ENCODE measurements around the gene TIMP3. TPM values are rescaled to one million over a fixed set of nuclear protein-coding genes. Genes with fewer than 3 reads are reported as not detected.

Gene TIMP3
- total RNA-seq, 4 donors from 2014 or later, result 68.1 to 381 (median 202) TPM

DNA sequence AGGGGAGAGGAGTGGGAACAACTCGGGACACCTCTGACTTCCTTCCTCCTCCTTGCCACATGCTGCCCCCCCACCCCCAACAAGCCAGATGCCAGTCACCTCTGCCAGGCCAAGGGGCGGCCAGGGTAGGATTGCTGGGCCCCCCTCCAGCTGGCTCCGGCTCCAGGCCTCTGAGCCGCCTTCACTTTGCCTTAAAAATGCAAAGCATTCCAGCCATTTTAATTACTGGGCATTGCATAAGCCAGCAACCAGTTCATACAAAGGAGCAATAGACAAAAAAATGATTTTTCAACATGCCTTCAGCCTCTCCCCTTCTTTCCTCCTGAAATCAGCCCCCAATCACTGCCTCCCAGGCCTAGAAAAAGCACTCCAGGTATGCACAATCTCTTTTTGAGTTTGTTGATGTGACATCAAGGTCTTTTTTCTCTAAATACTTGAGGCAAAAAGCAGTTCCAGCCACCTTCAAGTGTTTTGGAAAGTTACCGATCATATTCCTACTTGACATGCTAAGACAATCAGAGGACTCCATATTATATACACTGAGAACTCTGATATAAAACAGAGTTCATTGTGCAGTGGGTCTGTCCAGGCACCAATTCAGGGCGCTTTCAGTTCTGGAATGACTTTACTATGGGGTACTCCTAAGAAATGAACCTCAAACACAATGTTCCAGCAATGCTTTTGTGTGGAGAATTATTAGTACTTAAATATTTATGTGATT, 12.4 kb upstream of the TIMP3 start:
- WGBS, 2 donors, result 51% methylated on average over 6 of the region's 6 CpGs
- DNase-seq (ENCODE audit: low spot score in 2 of 2), result no peak

DNA sequence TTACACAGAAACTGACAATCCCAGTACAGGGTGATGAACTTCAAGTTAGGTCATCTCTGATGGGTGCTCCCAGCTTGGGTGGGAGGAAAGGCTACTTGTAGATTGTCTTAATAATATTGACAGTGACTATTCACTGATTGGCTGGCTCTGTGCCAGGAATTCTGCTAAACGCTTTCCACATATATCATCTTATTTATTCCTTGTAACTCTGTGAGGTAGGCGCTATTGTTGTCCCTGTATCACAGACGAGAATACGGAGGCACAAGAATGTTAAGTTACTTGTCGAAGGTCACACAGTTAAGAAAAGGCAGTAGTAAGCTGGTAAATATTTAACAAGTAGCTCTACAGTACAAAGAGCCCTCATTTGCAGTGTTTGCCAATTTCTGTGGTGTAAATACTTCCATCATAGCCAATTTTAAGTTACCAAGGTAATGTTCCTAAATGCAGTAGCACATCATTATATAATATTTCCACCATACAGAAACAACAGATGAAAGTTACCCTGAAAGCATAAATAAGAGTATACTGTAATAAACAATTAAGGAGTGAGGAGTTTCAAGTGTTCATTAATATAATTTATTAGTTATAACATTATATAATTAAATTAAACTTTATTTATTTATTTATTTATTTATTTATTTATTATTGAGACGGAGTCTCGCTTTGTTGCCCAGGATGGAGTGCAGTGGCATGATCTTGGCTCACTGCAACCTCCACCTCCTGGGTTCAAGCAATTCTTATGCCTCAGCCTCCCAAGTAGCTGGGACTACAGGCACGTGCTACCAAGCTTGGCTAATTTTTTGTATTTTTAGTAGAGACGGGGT, 11.5 kb upstream of the TIMP3 start:
- DNase-seq (ENCODE audit: low spot score in 2 of 2), result no peak
- 90 to 92% methylated on average over 9 of the region's 9 CpGs for WGBS, 2 donors
- intact Hi-C loops (cut with DNase I; ENCODE audit: low total_unique reads), result loop anchor here (10.0 kb wide), 1 partner anchor 125 kb away; no protein-coding TSS in a partner anchor
- H3K4me3 ChIP-seq (ENCODE audit: low read depth, poor library complexity, severe bottlenecking), result no peak overlapping the region
- TF ChIP-seq, protein P1, sequence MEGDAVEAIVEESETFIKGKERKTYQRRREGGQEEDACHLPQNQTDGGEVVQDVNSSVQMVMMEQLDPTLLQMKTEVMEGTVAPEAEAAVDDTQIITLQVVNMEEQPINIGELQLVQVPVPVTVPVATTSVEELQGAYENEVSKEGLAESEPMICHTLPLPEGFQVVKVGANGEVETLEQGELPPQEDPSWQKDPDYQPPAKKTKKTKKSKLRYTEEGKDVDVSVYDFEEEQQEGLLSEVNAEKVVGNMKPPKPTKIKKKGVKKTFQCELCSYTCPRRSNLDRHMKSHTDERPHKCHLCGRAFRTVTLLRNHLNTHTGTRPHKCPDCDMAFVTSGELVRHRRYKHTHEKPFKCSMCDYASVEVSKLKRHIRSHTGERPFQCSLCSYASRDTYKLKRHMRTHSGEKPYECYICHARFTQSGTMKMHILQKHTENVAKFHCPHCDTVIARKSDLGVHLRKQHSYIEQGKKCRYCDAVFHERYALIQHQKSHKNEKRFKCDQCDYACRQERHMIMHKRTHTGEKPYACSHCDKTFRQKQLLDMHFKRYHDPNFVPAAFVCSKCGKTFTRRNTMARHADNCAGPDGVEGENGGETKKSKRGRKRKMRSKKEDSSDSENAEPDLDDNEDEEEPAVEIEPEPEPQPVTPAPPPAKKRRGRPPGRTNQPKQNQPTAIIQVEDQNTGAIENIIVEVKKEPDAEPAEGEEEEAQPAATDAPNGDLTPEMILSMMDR (IDR thresholded peaks at IDR 0.05), result no peak
- TF ChIP-seq POLR2A (IDR thresholded peaks at IDR 0.05), result no peak

More for the DNA sequence above, 12.4 kb upstream of the TIMP3 start:
- TF ChIP-seq, protein P1 (IDR thresholded peaks at IDR 0.05), result no peak
- TF ChIP-seq POLR2A (IDR thresholded peaks at IDR 0.05), result no peak
- H3K4me3 ChIP-seq (ENCODE audit: low read depth, poor library complexity, severe bottlenecking), result no peak overlapping the region
- intact Hi-C loops (cut with DNase I; ENCODE audit: low total_unique reads), result no loop called here

DNA sequence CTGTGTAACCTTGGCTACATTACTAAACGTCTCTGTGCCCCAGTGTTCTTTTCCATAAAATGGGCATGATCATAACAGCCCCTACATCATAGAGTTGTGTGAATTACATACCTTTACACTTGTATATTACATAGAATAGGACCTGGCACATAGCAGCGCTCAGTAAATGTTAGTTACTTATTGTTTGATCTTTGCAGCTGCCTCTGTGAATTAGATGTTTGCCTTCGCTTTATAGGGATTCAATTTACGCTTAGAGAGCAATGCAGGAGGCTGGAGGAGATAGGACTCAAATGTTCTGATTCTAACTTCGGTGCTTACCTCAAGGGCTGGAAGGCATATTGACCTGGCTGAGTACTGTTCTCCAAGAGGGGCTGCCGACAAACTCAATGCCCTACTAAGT, 10.4 kb upstream of the TIMP3 start:
- DNase-seq (ENCODE audit: low spot score in 2 of 2), result no peak
- TF ChIP-seq POLR2A (IDR thresholded peaks at IDR 0.05), result no peak
- TF ChIP-seq, protein P1 (IDR thresholded peaks at IDR 0.05), result no peak
- H3K4me3 ChIP-seq (ENCODE audit: low read depth, poor library complexity, severe bottlenecking), result no peak overlapping the region
- WGBS, 2 donors, result 93% methylated on average over 6 of the region's 6 CpGs
- intact Hi-C loops (cut with DNase I; ENCODE audit: low total_unique reads), result loop anchor here (10.0 kb wide), 1 partner anchor 126 kb away; no protein-coding TSS in a partner anchor

DNA sequence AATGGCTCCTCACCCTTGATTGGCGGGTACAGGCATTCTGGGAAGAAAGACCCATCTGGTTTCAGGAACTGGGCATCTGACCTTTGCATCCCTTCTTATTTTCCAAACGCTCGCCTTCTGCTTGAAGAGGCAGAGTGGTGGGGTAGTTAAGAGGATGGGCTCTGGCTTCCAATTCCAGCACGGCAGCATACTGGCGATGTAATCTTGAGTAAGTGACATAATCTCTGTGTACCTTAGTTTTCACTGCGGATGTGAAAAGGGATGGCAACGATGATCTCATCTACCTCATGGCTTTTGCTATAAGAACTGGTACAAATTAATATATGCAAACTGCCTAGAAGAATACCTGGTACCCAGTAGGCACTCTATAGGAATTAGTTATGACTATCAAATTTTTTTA, 10.0 kb upstream of the TIMP3 start:
- no peak for TF ChIP-seq POLR2A (IDR thresholded peaks at IDR 0.05)
- TF ChIP-seq, protein P1 (IDR thresholded peaks at IDR 0.05), result no peak
- no peak for DNase-seq (ENCODE audit: low spot score in 2 of 2)
- no peak overlapping the region for H3K4me3 ChIP-seq (ENCODE audit: low read depth, poor library complexity, severe bottlenecking)
- intact Hi-C loops (cut with DNase I; ENCODE audit: low total_unique reads), result loop anchor here (10.0 kb wide), 1 partner anchor 127 kb away; no protein-coding TSS in a partner anchor
- 94 to 96% methylated on average over 7 of the region's 7 CpGs for WGBS, 2 donors

DNA sequence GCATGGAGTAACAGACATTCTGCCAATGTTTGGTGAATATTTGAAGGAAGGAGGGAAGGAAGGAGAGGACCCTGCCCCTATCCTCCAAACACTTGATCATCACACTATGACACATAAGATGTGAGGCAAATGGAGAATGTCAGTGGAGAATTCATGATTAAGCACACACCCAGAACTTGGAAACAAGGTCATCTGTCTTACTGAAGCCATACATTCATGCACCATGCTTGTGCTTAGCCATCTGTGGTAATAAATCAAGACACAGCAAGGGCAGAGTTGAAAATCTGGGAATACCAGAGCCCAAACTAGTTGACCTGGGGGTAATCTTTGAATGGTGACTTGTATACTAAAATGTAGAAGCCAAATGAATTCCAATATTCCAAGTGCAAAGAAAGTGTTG, 7.9 kb upstream of the TIMP3 start:
- no peak overlapping the region for H3K4me3 ChIP-seq (ENCODE audit: low read depth, poor library complexity, severe bottlenecking)
- intact Hi-C loops (cut with DNase I; ENCODE audit: low total_unique reads), result loop anchor here (10.0 kb wide), 1 partner anchor 129 kb away; no protein-coding TSS in a partner anchor
- DNase-seq (ENCODE audit: low spot score in 2 of 2), result no peak
- TF ChIP-seq POLR2A (IDR thresholded peaks at IDR 0.05), result no peak
- TF ChIP-seq, protein P1 (IDR thresholded peaks at IDR 0.05), result no peak

Data from lower leg skin (tissue), 4 donors.